WTC11 (cell line): ENCODE results near the gene NPPA.

Experiments used
- CREB1 ChIP-seq: sonication (generic); formaldehyde crosslinking; IDR thresholded peaks from 2 replicates; pipeline ENCODE4 v1.8.0; 2023; ENCODE audit warnings: mild to moderate bottlenecking, missing genetic modification reagents
- CTCF ChIP-seq: fragments of 200-600 bp; IDR thresholded peaks from 2 replicates; pipeline ENCODE4 v1.8.0; 2022; ENCODE audit warnings: antibody characterized with exemption
- FOXJ3 ChIP-seq: sonication (generic); formaldehyde crosslinking; IDR thresholded peaks from 2 replicates; pipeline ENCODE4 v1.9.0; 2021; ENCODE audit warnings: missing genetic modification reagents, mild to moderate bottlenecking, borderline replicate concordance
- MXD4 ChIP-seq: fragments of 250-450 bp; sonication (Bioruptor Pico); IDR thresholded peaks from 2 replicates; pipeline ENCODE4 v1.8.0; 2021; ENCODE audit warnings: mild to moderate bottlenecking, moderate library complexity, borderline replicate concordance
- NR3C1 ChIP-seq: sonication (generic); formaldehyde crosslinking; conservative IDR thresholded peaks from 2 replicates; pipeline ENCODE4 v1.8.1; 2023; ENCODE audit warnings: low read depth, mild to moderate bottlenecking, missing genetic modification reagents
- SOX15 ChIP-seq: fragments of 250-450 bp; sonication (Bioruptor Pico); IDR thresholded peaks from 2 replicates; pipeline ENCODE4 v1.9.0; 2021; ENCODE audit warnings: mild to moderate bottlenecking
- STAT6 ChIP-seq: sonication (generic); formaldehyde crosslinking; conservative IDR thresholded peaks from 2 replicates; pipeline ENCODE4 v1.8.1; 2023; ENCODE audit warnings: mild to moderate bottlenecking, low read depth, missing genetic modification reagents, moderate library complexity
- TEAD4 ChIP-seq: sonication (generic); formaldehyde crosslinking; IDR thresholded peaks from 2 replicates; pipeline ENCODE4 v1.8.0; 2022; ENCODE audit warnings: mild to moderate bottlenecking, missing genetic modification reagents
- ZNF219 ChIP-seq: sonication (generic); formaldehyde crosslinking; IDR thresholded peaks from 2 replicates; pipeline ENCODE4 v1.8.0; 2023; ENCODE audit warnings: missing genetic modification reagents, mild to moderate bottlenecking, borderline replicate concordance
- TF ChIP-seq, protein P1 (sequence below): sonication (generic); formaldehyde crosslinking; IDR thresholded peaks from 2 replicates; pipeline ENCODE4 v1.8.1; 2023; ENCODE audit warnings: mild to moderate bottlenecking, missing genetic modification reagents, moderate library complexity

- no peak for TF ChIP-seq CTCF
- TF ChIP-seq STAT6: no peak
- TF ChIP-seq CREB1 (CRISPR knock-in tag): no peak
- no peak for TF ChIP-seq TEAD4
- TF ChIP-seq NR3C1 (CRISPR knock-in tag): no peak
- TF ChIP-seq SOX15 (CRISPR knock-in tag): no peak
- TF ChIP-seq ZNF219 (CRISPR knock-in tag): no peak
- no peak for TF ChIP-seq MXD4 (CRISPR knock-in tag)
- no peak for TF ChIP-seq FOXJ3 (CRISPR knock-in tag)
- TF ChIP-seq, protein P1, sequence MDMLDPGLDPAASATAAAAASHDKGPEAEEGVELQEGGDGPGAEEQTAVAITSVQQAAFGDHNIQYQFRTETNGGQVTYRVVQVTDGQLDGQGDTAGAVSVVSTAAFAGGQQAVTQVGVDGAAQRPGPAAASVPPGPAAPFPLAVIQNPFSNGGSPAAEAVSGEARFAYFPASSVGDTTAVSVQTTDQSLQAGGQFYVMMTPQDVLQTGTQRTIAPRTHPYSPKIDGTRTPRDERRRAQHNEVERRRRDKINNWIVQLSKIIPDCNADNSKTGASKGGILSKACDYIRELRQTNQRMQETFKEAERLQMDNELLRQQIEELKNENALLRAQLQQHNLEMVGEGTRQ (CRISPR knock-in tag): no peak
Observed at GRCh38 chr1:11797525-11798216, 49.9 kb downstream of the NPPA start.
